MM.1S (cell line): ENCODE data around the gene CGB7.

Experiments used
- DNase-seq: peaks from one replicate; pipeline ENCODE4 v3.0.0-alpha.2; 2015
- H2AFZ ChIP-seq: fragments of 300-600 bp; sonication (generic); 2 replicates; pipeline ENCODE4 v1.6.0; 2016; ENCODE audit warnings: antibody characterized with exemption, low read length
- H3F3A ChIP-seq: fragments of 300-600 bp; sonication (generic); 2 replicates; pipeline ENCODE4 v1.6.1; 2016; ENCODE audit warnings: mild to moderate bottlenecking, antibody characterized with exemption, low read length, moderate library complexity, mixed read lengths; ENCODE audit not compliant: insufficient read depth
- H3K27ac ChIP-seq: fragments of 300-600 bp; sonication (generic); 2 replicates; pipeline ENCODE4 v1.5.1; 2016; ENCODE audit warnings: mild to moderate bottlenecking, low read length
- H3K27me3 ChIP-seq: fragments of 300-600 bp; sonication (generic); replicated peaks from 2 replicates; pipeline ENCODE4 v1.6.0; 2016; ENCODE audit warnings: low read length; ENCODE audit not compliant: insufficient read depth
- H3K36me3 ChIP-seq: fragments of 300-600 bp; sonication (generic); replicated peaks from 2 replicates; pipeline ENCODE4 v1.6.1; 2016; ENCODE audit warnings: mild to moderate bottlenecking, low read length, mixed read lengths; ENCODE audit not compliant: insufficient read depth
- H3K4me1 ChIP-seq: fragments of 300-600 bp; sonication (generic); 2 replicates; pipeline ENCODE4 v1.6.1; 2016; ENCODE audit warnings: low read length, mixed read lengths
- H3K4me2 ChIP-seq: fragments of 300-600 bp; sonication (generic); 2 replicates; pipeline ENCODE4 v1.6.0; 2016; ENCODE audit warnings: low read depth, low read length
- H3K4me3 ChIP-seq: fragments of 300-600 bp; sonication (generic); 2 replicates; pipeline ENCODE4 v1.5.1; 2016; ENCODE audit warnings: low read length, mixed read lengths
- H3K79me2 ChIP-seq: fragments of 300-600 bp; sonication (generic); 2 replicates; pipeline ENCODE4 v1.6.1; 2016; ENCODE audit warnings: mixed run types, low read length, mixed read lengths
- H3K9ac ChIP-seq: fragments of 300-600 bp; sonication (generic); 2 replicates; pipeline ENCODE4 v1.6.1; 2016; ENCODE audit warnings: low read length, mixed read lengths
- H3K9me2 ChIP-seq: fragments of 300-600 bp; sonication (generic); replicated peaks from 2 replicates; pipeline ENCODE4 v1.6.1; 2016; ENCODE audit warnings: mild to moderate bottlenecking, low read length, mixed read lengths; ENCODE audit not compliant: insufficient read depth
- H3K9me3 ChIP-seq: fragments of 300-600 bp; sonication (generic); replicated peaks from 2 replicates; pipeline ENCODE4 v1.6.1; 2016; ENCODE audit warnings: mild to moderate bottlenecking, low read length, mixed read lengths; ENCODE audit not compliant: insufficient read depth
- H4K20me1 ChIP-seq: fragments of 300-600 bp; sonication (generic); 2 replicates; pipeline ENCODE4 v1.6.1; 2016; ENCODE audit warnings: mild to moderate bottlenecking, low read length, moderate library complexity, mixed read lengths; ENCODE audit not compliant: insufficient read depth
- EZH2 ChIP-seq: fragments of 300-600 bp; sonication (generic); optimal IDR thresholded peaks from 2 replicates; pipeline ENCODE3; 2017; ENCODE audit warnings: low read depth, mild to moderate bottlenecking, antibody characterized with exemption, low read length, mixed read lengths
- EZH2phosphoT487 ChIP-seq: fragments of 300-600 bp; sonication (generic); IDR thresholded peaks from 2 replicates; pipeline ENCODE4 v1.6.1; 2018; ENCODE audit warnings: antibody characterized with exemption, low read length
- TF ChIP-seq, protein P1 (sequence below): fragments of 300-600 bp; sonication (generic); IDR thresholded peaks from 2 replicates; pipeline ENCODE4 v1.5.1; 2016; ENCODE audit warnings: antibody characterized with exemption, low read length, mixed read lengths

The CGB7 gene

DNA sequence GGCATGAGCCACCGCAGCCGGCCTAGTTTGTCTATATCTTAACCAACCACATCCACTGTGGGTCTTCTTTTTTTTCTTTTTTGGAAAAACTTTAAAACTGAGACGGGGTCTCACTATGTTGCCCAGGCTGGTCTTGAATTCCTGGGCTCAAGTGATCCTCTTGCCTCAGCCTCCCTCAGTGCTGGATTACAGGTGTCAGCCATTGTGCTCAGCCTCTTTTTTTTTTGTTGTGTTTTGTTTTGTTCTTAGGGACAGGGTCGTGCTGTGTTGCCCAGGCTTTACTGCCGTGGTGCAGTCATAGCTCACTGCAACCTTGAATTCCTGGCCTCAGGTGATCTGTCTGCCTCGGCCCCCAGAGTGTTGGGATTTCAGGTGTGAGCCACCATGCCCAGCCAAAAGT is 35.1 kb upstream of the CGB7 start:
- TF ChIP-seq, protein P1, sequence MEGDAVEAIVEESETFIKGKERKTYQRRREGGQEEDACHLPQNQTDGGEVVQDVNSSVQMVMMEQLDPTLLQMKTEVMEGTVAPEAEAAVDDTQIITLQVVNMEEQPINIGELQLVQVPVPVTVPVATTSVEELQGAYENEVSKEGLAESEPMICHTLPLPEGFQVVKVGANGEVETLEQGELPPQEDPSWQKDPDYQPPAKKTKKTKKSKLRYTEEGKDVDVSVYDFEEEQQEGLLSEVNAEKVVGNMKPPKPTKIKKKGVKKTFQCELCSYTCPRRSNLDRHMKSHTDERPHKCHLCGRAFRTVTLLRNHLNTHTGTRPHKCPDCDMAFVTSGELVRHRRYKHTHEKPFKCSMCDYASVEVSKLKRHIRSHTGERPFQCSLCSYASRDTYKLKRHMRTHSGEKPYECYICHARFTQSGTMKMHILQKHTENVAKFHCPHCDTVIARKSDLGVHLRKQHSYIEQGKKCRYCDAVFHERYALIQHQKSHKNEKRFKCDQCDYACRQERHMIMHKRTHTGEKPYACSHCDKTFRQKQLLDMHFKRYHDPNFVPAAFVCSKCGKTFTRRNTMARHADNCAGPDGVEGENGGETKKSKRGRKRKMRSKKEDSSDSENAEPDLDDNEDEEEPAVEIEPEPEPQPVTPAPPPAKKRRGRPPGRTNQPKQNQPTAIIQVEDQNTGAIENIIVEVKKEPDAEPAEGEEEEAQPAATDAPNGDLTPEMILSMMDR: no peak
- TF ChIP-seq EZH2phosphoT487 (no peak), EZH2 (no peak)
- peaks cover under 1% of the 10 kb centered on the region; the same call in 1 of the 2 replicates for H3K4me1 ChIP-seq
- peaks cover 16% of the 10 kb centered on the region for H3K36me3 ChIP-seq
- H3K9me2 ChIP-seq: no peaks in the 10 kb centered on the region
- H3F3A ChIP-seq: peaks cover 12% of the 10 kb centered on the region
- no peak overlapping the region for H3K4me2 ChIP-seq
- no peak overlapping the region for H3K27ac ChIP-seq
- no peak overlapping the region for H3K4me3 ChIP-seq
- no peak overlapping the region for H2AFZ ChIP-seq
- no peaks in the 10 kb centered on the region for H3K9me3 ChIP-seq
- peaks cover 87% of the 10 kb centered on the region for H3K79me2 ChIP-seq
- DNase-seq: no peak
- no peaks in the 10 kb centered on the region for H3K27me3 ChIP-seq
- no peak overlapping the region for H3K9ac ChIP-seq
- H4K20me1 ChIP-seq: peaks cover 31% of the 10 kb centered on the region

DNA sequence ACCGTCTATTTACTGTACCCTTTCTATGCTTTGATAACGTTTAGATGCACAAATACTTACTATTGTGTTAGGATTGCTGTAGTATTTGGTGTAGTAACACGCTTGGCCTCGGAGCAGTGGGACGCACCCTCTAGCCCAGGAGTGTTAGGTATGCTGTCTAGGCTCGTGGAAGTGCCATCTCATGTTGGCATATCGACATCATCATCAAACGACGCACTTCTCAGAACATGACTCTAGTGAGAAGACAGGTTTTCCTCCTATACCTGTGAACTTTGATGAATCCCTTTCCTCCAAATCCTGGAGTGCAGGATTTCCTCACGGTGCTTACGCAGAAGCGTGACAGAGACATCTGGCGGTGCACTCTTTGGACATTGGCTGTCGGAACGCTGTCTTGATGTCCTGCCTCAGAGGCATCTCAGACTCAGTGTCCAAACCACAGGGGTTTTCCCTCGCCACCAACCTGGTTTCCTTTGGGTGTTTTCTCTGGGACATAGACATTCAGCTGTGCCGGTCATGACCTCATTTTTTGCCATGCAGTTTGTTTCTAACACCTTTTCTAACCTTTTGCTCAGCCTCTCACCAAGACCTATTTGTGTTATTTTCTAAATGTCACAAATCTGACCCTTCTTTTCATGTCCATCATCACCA is 34.0 kb upstream of the CGB7 start:
- H3K4me2 ChIP-seq: no peak overlapping the region
- peaks cover 39% of the 10 kb centered on the region for H4K20me1 ChIP-seq
- peaks cover 90% of the 10 kb centered on the region for H3K79me2 ChIP-seq
- no peak overlapping the region for H3K9ac ChIP-seq
- H3K9me3 ChIP-seq: no peaks in the 10 kb centered on the region
- TF ChIP-seq EZH2phosphoT487 (no peak), EZH2 (no peak)
- TF ChIP-seq, protein P1: no peak
- H3K4me1 ChIP-seq: peaks cover 10% of the 10 kb centered on the region
- H3K27ac ChIP-seq: no peak overlapping the region
- H3K4me3 ChIP-seq: no peak overlapping the region
- no peak overlapping the region for H2AFZ ChIP-seq
- H3K27me3 ChIP-seq: no peaks in the 10 kb centered on the region
- H3K36me3 ChIP-seq: peaks cover 16% of the 10 kb centered on the region
- H3F3A ChIP-seq: peaks cover 4% of the 10 kb centered on the region; the same call in 1 of the 2 replicates
- H3K9me2 ChIP-seq: no peaks in the 10 kb centered on the region
- no peak for DNase-seq

DNA sequence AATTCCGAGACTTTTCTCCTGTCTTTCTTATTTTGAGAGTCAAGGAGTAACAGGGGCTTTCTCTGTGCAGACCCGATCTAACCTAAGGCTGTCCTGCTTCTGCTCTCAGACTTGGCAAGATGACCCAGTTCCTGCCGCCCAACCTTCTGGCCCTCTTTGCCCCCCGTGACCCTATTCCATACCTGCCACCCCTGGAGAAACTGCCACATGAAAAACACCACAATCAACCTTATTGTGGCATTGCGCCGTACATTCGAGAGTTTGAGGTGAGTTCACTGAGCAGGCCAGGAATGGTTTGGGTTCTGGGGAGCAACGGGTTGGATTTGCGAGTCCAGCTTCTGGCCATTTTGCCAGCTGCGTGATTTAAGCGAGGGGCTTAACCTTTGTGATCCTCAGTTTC is 28.7 kb upstream of the CGB7 start:
- Histone ChIP-seq H3K27ac (no peak overlapping the region), H3K9me2 (no peaks in the 10 kb centered on the region), H3K36me3 (peaks cover 9% of the 10 kb centered on the region), H3K9me3 (no peaks in the 10 kb centered on the region), H3K4me1 (peaks cover 12% of the 10 kb centered on the region), H3K4me2 (peak overlapping the region; percentile 99), H3K9ac (peak overlapping the region; percentile 91), H4K20me1 (peaks cover 35% of the 10 kb centered on the region), H2AFZ (no peak overlapping the region), H3K27me3 (no peaks in the 10 kb centered on the region), H3F3A (no peaks in the 10 kb centered on the region; the same call in 1 of the 2 replicates), H3K79me2 (peaks cover 58% of the 10 kb centered on the region), H3K4me3 (peak overlapping the region; percentile 96)
- no peak for DNase-seq
- TF ChIP-seq, protein P1: no peak
- TF ChIP-seq EZH2 (no peak), EZH2phosphoT487 (no peak)
